ENCODE results near the gene PDE4DIP. TPM values are rescaled to one million over a fixed set of nuclear protein-coding genes. Genes with fewer than 3 reads are reported as not detected.
"Not testable (repeated sequence)": the region's sequence is repeated elsewhere in the genome, so short reads cannot be mapped to it uniquely, and the experiment has no call there.

PDE4DIP gene
- total RNA-seq, 3 donors from 2014 or later, result 64.0 to 160 (median 70.1) TPM

- H3K27ac ChIP-seq; intact Hi-C loops (cut with DNase I; ENCODE audit: low total_unique reads); DNase-seq (ENCODE audit: low spot score in 2 of 2); H3K4me3 ChIP-seq; H3K4me1 ChIP-seq; H3K27me3 ChIP-seq; H3K36me3 ChIP-seq; H3K9me3 ChIP-seq: not testable (repeated sequence)
These were observed 42.1 kb downstream of the PDE4DIP start for GRCh38 chr1:148886293-148886692.

- H3K4me3 ChIP-seq; H3K27ac ChIP-seq; H3K9me3 ChIP-seq; H3K4me1 ChIP-seq; intact Hi-C loops (cut with DNase I; ENCODE audit: low total_unique reads); DNase-seq (ENCODE audit: low spot score in 2 of 2); H3K36me3 ChIP-seq; H3K27me3 ChIP-seq: not testable (repeated sequence)
These were observed 44.4 kb downstream of the PDE4DIP start for GRCh38 chr1:148888597-148888996.

- H3K4me3 ChIP-seq; H3K27ac ChIP-seq; H3K9me3 ChIP-seq; H3K4me1 ChIP-seq; DNase-seq (ENCODE audit: low spot score in 2 of 2); H3K27me3 ChIP-seq; H3K36me3 ChIP-seq; intact Hi-C loops (cut with DNase I; ENCODE audit: low total_unique reads): not testable (repeated sequence)
These were observed 45.2 kb downstream of the PDE4DIP start for GRCh38 chr1:148889267-148890074.

- H3K36me3 ChIP-seq; H3K27ac ChIP-seq; H3K27me3 ChIP-seq; H3K9me3 ChIP-seq; H3K4me3 ChIP-seq; H3K4me1 ChIP-seq; DNase-seq (ENCODE audit: low spot score in 2 of 2); intact Hi-C loops (cut with DNase I; ENCODE audit: low total_unique reads): not testable (repeated sequence)
These were observed 45.9 kb downstream of the PDE4DIP start for GRCh38 chr1:148890075-148890568.

- H3K27ac ChIP-seq; H3K9me3 ChIP-seq; intact Hi-C loops (cut with DNase I; ENCODE audit: low total_unique reads); H3K4me1 ChIP-seq; H3K36me3 ChIP-seq; H3K4me3 ChIP-seq; H3K27me3 ChIP-seq; DNase-seq (ENCODE audit: low spot score in 2 of 2): not testable (repeated sequence)
These were observed 50.4 kb downstream of the PDE4DIP start for GRCh38 chr1:148894360-148895352.

GRCh38 chr1:148900026-148900425, 55.8 kb downstream of the PDE4DIP start:
- H3K36me3 ChIP-seq; H3K27ac ChIP-seq; DNase-seq (ENCODE audit: low spot score in 2 of 2); intact Hi-C loops (cut with DNase I; ENCODE audit: low total_unique reads); H3K27me3 ChIP-seq; H3K4me3 ChIP-seq; H3K9me3 ChIP-seq; H3K4me1 ChIP-seq: not testable (repeated sequence)

- H3K4me3 ChIP-seq; H3K27me3 ChIP-seq; H3K9me3 ChIP-seq; intact Hi-C loops (cut with DNase I; ENCODE audit: low total_unique reads); H3K27ac ChIP-seq; DNase-seq (ENCODE audit: low spot score in 2 of 2); H3K36me3 ChIP-seq; H3K4me1 ChIP-seq: not testable (repeated sequence)
These were observed 56.5 kb downstream of the PDE4DIP start for GRCh38 chr1:148900691-148901090.

- H3K9me3 ChIP-seq; H3K27me3 ChIP-seq; H3K27ac ChIP-seq; DNase-seq (ENCODE audit: low spot score in 2 of 2); H3K4me1 ChIP-seq; H3K36me3 ChIP-seq; H3K4me3 ChIP-seq; intact Hi-C loops (cut with DNase I; ENCODE audit: low total_unique reads): not testable (repeated sequence)
These were observed 57.1 kb downstream of the PDE4DIP start for GRCh38 chr1:148901150-148901952.

GRCh38 chr1:148901953-148902341, 57.7 kb downstream of the PDE4DIP start:
- H3K9me3 ChIP-seq; intact Hi-C loops (cut with DNase I; ENCODE audit: low total_unique reads); H3K27ac ChIP-seq; H3K4me1 ChIP-seq; DNase-seq (ENCODE audit: low spot score in 2 of 2); H3K4me3 ChIP-seq; H3K36me3 ChIP-seq; H3K27me3 ChIP-seq: not testable (repeated sequence)

- H3K4me3 ChIP-seq; H3K27ac ChIP-seq; DNase-seq (ENCODE audit: low spot score in 2 of 2); H3K9me3 ChIP-seq; H3K27me3 ChIP-seq; H3K4me1 ChIP-seq; H3K36me3 ChIP-seq; intact Hi-C loops (cut with DNase I; ENCODE audit: low total_unique reads): not testable (repeated sequence)
These were observed 65.1 kb downstream of the PDE4DIP start for GRCh38 chr1:148909219-148909826.

GRCh38 chr1:148911303-148911928, 67.2 kb downstream of the PDE4DIP start:
- DNase-seq (ENCODE audit: low spot score in 2 of 2); H3K4me1 ChIP-seq; H3K27me3 ChIP-seq; H3K36me3 ChIP-seq; H3K4me3 ChIP-seq; intact Hi-C loops (cut with DNase I; ENCODE audit: low total_unique reads); H3K9me3 ChIP-seq; H3K27ac ChIP-seq: not testable (repeated sequence)

GRCh38 chr1:148916222-148916621, 72.0 kb downstream of the PDE4DIP start:
- H3K27me3 ChIP-seq; H3K9me3 ChIP-seq; intact Hi-C loops (cut with DNase I; ENCODE audit: low total_unique reads); H3K4me1 ChIP-seq; H3K36me3 ChIP-seq; DNase-seq (ENCODE audit: low spot score in 2 of 2); H3K4me3 ChIP-seq; H3K27ac ChIP-seq: not testable (repeated sequence)
